Stimulated activated CD4-positive, alpha-beta T cell treated with anti-CD3 and anti-CD28 coated beads, Interleukin-12 subunit alpha, Interleukin-12 subunit beta, amount 100 ng/mL, for 4 hours (primary cell): Measurements from ENCODE around the gene SPIRE2.
"Not testable (repeated sequence)": the region's sequence is repeated elsewhere in the genome, so short reads cannot be mapped to it uniquely, and the experiment has no call there.

ENCODE experiments used
- DNase-seq: peaks from one replicate; pipeline ENCODE4 v3.0.0-alpha.2; 2020

The SPIRE2 gene

DNA sequence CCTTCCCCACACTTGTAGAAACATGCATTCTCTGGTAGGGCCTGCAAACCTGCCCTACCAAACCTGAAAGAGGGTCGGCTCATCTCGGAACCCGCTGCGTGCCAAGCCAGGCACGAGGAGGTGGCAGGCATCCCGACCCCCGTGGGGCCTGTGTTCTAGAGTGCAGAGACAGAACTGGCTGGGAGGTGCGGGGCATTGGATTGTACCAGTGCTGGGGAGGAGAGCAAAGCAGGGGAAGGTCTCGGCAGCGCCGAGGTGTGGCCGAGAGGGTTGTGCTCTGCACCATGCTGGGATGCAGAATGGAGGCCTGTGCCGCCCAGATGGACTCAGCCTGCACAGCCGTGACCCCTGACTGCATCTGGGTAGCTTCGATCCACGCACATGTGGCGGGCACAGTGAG, 72.6 kb downstream of the SPIRE2 start:
- no peak for DNase-seq

DNA sequence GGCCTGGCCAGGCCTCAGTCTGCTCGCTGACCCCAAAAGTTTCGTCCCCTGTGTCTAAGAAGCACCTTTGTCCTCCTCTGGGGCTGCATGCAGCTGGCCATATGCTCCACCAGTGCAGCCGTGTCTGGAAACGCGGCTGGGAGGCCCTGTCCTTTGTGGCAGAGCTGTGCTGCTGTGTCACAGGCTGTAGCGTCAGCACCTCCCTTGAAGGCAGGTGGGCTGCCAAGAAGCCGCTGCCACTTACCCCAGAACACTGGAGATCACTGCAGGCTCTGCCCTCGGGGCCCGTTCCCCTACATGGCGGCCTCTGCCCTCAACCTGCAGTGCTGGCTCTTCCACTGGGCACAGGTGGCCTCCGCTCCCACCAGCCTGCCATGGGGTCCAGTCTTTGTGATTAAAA, 74.7 kb downstream of the SPIRE2 start:
- DNase-seq, result no peak

- no peak for DNase-seq
Observed at GRCh38 chr16:89903908-89904515, 75.7 kb downstream of the SPIRE2 start.

GRCh38 chr16:89904606-89905510, 76.6 kb downstream of the SPIRE2 start:
- no peak for DNase-seq

DNA sequence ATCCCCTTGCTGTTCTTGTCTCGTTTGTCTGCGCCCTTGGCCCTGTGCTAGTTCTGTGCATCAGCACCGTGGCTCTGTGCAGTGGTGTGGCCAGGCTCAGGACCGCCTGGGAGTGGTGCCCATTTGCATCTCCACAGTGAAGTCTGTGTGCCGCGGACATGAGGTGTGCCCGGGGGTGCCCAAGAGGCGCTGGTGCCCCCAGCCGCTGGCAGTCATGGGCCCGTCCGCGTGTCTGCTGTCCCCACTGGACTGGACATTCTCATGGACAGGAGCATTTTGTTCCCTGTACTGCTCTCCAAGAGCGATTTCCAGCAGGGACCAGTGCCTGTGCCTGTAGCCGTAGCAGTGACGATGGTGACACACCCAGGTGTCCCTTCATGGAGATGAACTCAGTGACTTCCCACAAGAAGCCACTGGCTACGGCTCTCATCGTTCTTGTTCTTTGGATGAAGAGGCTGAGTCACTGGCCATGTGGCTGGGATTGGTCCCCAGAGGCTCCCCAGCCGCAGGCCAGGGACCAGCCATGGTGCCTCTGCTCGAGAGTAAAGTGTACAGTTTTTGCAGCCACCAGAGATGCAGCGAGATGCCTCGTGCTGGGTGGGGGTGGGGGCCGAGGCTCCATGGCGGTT, 77.3 kb downstream of the SPIRE2 start:
- no peak for DNase-seq

DNA sequence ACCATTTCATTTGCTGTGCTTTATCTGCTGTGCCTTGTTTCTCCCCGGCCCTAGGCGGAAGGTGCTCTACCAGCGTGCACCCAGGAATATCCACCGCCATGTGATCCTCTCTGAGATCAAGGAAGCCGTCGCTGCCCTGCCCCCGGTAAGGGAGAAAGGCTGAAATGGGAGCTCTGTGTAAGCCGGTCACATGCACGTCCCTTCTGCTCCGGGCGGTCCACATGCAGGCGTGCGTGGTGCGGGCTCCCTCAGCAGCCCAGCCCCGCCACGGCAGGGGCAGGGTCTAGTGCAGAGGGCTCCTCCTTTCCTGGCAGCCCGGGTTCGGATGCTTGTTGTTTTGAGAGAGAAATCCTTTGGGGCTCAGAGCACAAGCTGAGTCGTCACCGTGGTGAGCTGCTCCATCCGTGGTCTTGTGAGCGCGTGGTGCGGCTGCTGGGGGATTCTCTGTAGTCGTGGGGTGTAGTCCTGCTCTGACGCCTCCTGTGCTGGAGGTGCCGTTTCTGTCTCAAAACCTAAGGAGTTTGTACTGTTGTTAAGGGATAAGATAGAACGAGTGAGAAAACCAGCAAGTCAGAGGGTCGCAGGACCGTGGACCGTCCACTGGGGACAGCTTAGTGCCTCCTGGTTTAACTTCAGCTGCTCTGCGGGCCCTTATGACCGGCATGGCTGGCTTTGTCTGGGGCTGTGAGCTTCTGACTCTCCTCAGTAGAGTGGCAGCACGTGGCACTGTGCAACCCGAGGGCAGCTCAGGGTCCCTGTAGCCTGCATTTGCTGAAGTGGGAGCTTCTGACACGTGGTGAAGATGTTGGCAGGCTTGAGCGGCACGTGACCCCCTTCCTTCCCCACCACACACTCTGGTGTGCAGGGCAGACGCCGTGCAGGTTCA, 78.1 kb downstream of the SPIRE2 start:
- no peak for DNase-seq

GRCh38 chr16:89907055-89907814, 79.0 kb downstream of the SPIRE2 start:
- no peak for DNase-seq

DNA sequence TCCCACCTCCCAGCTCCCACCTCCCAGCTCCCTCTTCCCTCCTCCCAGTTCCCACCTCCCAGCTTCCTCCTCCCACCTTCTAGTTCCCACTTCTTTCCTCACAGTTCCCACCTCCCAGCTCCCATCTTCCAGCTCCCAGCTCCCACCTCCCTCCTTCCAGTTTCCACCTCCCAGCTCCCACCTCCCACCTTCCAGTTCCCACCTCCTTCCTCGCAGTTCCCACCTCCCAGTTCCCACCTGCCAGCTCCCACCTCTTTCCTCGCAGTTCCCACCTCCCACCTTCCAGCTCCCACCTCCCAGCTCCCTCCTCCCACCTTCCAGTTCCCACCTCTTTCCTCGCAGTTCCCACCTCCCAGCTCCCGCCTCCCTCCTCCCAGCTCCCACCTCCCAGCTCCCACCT, 80.0 kb downstream of the SPIRE2 start:
- no peak for DNase-seq

DNA sequence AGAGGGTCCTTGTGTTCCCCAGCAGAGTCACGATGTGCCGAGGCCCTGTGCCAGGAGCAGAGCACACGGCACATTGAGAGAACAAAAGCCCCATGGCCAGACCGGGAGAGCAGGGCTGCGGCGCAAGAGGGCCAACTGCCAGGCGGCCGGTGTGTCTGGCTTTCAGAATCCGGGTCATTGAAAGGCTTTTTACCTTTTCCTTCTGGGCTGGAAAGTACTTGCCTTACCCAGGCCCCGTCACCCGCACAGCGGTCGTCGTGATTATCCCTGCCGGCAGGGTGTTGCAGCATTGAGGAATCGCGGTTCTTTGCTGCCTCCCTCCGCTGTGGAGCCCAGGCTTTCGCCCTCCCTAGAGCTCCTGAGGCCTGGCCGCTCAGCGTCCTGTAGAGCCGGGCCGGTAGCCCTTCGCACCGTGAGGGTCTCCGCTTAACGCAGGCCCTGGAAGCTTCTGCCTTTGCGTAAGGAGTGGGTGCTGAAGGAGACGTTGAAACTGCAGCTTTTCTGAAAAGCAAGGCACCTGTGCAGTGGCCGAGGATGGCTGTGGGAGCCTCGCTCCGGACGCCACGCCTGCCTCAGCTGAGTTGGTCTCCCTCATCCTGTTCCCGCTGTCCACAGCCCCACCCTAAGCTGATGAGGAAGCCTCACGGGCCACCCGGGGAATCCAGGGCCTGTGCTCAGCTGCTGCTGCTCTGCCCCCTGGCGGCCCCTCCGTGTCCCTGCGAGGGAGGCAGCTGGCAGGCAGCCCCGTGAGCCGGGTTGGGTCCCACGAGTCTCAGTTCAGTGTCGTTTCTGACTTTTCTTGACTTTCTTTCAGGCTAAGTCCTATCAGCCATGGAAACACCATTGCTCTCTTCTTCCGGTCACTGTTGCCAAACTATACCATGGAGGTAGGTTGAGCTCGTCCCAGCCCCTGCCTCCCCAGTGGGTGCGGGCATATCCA, 81.8 kb downstream of the SPIRE2 start:
- peak; percentile 64 for DNase-seq

DNA sequence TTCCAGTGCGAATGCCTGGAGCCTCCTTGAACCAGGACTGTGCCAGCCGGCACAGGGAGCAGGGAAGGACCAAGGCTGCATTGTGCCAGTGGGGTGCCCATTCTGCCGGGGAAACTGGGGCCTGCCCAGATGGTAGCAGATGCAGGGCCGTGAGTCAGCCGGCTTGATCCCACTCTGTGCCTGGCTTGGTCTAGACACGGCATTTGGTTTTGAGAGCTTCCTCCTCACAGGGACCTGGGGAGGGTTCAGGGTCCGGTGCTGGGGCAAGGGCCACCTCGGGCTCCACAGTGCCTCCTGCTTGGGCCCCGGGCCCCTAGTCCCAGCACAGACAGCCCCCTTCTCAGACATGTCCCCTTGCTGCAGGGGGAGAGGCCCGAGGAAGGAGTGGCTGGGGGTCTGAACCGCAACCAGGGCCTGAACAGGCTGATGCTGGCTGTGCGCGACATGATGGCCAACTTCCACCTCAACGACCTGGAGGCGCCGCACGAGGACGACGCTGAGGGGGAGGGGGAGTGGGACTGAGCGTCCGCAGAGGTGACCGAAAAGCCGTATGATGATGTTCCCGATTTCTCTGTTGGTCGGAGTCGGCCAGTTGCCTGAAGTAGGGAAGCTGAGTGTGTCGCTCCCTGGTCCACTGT, 82.6 kb downstream of the SPIRE2 start:
- DNase-seq, result no peak

DNA sequence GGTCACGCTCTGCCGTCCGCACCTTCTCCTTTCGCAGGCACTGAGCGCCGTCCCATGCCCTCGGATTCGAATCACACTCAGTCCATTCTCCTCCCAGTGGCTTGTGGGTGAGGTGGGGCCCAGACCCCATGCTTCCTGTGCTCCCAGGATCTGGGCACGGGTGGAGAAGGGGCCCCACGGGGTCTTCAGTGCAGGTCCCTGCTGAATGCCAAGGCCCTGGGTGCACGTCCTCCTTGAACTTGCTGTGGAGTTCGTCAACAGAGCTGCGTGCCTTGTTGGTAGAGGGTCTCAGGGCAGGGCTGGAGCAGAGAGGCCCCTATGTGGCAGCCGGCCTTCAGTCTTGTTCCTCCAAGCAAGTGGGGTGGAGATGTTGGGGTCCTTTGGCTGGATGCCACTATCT, 83.1 kb downstream of the SPIRE2 start:
- no peak for DNase-seq

DNA sequence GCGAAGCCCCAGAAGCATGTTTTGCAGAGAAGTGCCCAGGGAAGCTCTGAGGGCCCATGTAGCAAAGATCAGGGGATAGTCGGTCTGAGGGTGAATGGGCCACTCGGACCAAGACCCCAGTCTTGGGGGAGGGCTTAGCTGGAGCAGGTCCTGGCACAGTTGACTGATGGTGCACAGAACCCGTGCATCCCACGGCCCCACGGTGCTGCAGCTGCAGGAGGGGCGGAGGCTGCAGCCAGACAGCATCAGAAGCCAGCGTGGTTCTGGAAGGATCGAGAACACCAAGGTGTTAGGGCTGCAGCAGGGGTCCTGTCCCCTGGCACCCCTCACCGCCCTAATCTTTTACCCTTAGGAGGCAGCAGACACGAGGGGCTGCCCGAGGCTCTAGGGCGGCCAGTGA, 83.9 kb downstream of the SPIRE2 start:
- DNase-seq, result no peak

DNA sequence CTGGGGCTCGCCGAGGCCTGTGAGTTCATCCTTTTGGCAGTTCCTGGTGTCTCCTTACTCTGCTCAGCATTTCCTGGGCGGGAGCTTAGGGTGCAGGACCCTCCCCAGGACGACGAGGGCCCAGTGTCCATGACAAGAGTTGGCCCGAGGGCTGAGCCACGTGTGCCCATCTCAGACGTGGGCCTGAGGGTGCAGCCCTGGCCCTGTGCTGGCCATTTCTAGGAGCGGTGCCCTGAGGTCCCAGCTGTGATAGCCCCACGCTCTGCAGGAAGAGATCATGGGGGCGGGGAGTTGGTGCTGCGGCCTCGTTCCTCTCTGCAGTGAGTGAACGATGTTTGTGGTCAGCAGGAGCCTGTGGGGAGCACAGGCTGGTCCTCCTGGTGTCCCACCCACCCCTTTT, 84.4 kb downstream of the SPIRE2 start:
- DNase-seq, result no peak

DNA sequence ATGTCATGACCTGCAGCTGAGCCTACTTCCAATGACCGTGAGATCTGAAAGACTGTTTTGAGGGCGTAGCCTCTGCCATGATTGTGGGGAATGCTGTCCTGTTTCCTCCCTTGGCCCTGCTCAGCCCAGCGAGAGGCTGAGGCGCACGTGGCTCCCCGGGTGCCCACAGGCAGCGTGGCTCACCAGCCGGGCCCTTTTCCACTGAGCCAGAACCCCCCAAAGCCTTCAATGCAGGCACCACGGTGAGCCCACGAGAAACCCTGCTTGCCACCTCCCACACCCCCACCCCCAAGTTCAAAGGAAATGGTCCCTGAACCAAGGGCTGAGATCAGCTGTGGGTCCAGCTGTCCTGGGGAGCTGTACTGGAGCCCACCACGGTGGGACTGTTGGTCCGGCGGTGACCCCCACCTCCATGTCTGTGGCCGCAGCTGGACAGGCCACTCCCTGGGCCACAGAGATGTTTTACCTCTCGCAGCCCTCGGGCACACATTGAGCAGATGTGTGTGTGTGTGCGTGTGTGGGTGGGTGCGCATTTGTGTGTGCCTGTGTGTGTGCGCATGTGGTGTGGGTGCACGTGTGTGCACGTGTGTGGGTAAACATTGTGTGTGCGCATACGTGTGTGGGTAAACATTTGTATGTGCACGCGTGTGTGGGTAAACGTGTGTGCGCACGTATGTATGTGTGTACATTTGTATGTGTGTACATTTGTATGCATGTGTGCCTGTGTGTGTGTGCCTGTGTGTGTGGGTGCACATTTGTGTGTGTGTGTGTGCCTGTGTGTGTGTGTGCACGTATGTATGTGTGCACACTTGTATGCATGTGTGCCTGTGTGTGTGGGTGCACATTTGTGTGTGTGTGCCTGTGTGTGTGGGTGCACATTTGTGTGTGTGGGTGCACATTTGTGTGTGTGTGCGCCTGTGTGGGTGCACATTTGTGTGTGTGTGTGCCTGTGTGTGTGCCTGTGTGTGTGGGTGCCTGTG, 85.4 kb downstream of the SPIRE2 start:
- no peak for DNase-seq

DNA sequence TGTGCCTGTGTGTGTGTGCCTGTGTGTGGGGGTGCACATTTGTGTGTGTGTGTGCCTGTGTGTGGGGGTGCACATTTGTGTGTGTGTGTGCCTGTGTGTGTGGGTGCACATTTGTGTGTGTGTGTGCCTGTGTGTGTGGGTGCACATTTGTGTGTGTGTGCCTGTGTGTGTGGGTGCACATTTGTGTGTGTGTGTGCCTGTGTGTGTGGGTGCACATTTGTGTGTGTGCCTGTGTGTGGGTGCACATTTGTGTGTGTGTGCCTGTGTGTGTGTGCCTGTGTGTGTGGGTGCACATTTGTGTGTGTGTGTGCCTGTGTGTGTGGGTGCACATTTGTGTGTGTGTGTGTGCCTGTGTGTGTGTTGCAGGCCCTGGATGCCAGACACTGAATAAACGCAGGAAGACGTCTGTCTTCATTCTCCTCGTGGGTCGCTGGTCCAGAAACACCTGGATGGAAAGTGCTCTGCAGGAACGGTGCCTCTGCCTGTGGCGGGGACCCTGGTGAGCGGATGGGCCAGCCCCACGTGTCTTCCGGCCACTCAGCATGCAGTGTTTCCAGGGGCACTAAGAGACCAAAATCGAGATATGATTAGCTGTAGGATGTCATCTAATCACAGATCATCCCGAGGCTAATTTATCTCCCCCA, 86.5 kb downstream of the SPIRE2 start:
- not testable (repeated sequence) for DNase-seq

DNA sequence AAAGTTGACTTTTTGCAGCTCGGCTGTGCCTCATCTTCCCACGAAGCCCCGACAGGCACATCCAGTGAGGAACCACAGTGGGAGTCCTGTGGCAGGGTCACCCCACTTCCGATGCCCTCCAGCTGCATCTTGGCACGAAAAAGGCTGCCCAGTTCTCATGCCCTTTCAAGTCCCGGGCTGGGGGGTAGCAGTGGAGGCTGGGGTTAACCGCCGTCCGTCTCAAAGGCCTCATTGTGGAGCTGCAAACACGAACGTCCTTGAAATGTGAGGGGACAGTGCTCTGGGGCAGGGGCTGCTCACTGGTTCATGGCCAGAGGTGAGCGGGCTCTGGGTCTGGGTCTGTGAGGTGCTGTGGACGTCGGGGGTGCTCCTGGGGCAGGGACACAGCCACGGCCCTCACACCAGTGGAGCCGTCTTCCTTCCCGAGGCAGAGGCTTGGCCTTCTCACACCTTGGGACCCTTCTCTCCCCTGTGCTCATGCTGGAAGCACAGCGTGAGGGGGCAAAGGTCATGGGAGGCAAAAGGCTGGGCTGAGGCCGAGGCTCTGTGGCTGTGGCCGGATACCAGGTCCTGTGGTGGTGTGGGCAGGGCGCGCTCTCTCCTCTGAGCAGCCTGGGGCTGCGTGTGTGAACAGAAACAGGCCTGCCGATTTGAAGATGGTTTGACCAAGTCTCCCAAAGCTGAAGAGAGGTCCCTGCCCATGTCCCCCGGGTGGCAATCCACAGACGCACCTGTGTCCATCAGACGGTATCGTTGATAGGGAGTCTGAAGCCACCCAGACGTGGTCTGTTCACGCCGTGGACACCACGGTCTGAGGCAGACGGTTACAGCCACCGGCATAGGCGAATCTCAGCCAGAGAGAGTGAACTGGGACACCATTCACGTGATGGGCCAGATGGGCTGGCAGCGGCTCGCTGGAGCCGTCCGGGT, 87.3 kb downstream of the SPIRE2 start:
- DNase-seq, result no peak

- peak; percentile 59 for DNase-seq
Observed at GRCh38 chr16:89917773-89918452, 89.6 kb downstream of the SPIRE2 start.
